NB4 (cell line): ENCODE measurements around the gene USF2.

Experiments
- MYC ChIP-seq: IDR thresholded peaks from 2 replicates; pipeline ENCODE4 v1.6.1; 2011; ENCODE audit warnings: low read depth, low read length
- POLR2A ChIP-seq: IDR thresholded peaks from 2 replicates; pipeline ENCODE4 v1.6.1; 2011; ENCODE audit warnings: mild to moderate bottlenecking; ENCODE audit not compliant: insufficient read length; ENCODE audit errors: extremely low read depth
- TF ChIP-seq, protein P1 (sequence below): IDR thresholded peaks from one replicate; pipeline ENCODE4 v1.5.1; 2012; ENCODE audit warnings: low read depth, low read length
- TF ChIP-seq, protein P2 (sequence below): IDR thresholded peaks from 2 replicates; pipeline ENCODE4 v1.6.1; 2011; ENCODE audit warnings: low read depth, low read length

DNA sequence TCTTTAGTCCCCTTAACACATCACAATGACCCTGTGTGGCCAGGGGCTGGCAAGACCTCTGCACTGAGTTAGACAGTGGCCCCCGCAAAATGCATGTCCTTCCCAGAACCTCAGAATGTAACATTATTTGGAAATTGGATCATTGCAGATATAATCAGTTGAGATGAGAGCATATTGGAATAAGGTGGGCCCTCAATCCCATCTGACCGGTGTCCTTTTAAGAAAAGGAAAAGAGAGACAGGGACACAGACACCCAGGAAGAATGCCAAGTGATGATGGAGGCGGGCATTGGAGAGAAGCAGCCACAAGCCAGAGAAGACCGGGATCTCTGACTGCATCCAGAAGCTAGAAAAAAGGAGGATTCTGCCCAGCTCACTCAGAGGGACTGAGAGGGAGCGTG is 42.0 kb upstream of the USF2 start:
- TF ChIP-seq, protein P1, sequence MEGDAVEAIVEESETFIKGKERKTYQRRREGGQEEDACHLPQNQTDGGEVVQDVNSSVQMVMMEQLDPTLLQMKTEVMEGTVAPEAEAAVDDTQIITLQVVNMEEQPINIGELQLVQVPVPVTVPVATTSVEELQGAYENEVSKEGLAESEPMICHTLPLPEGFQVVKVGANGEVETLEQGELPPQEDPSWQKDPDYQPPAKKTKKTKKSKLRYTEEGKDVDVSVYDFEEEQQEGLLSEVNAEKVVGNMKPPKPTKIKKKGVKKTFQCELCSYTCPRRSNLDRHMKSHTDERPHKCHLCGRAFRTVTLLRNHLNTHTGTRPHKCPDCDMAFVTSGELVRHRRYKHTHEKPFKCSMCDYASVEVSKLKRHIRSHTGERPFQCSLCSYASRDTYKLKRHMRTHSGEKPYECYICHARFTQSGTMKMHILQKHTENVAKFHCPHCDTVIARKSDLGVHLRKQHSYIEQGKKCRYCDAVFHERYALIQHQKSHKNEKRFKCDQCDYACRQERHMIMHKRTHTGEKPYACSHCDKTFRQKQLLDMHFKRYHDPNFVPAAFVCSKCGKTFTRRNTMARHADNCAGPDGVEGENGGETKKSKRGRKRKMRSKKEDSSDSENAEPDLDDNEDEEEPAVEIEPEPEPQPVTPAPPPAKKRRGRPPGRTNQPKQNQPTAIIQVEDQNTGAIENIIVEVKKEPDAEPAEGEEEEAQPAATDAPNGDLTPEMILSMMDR = no peak
- no peak for TF ChIP-seq POLR2A
- TF ChIP-seq, protein P2, sequence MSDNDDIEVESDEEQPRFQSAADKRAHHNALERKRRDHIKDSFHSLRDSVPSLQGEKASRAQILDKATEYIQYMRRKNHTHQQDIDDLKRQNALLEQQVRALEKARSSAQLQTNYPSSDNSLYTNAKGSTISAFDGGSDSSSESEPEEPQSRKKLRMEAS = no peak
- no peak for TF ChIP-seq MYC
